HepG2 (cell line): ENCODE data around the gene EPHA2. TPM values are rescaled to one million over a fixed set of nuclear protein-coding genes. Genes with fewer than 3 reads are reported as not detected.

Source experiments
- ARID5B ChIP-seq: IDR thresholded peaks from 2 replicates; pipeline ENCODE4 v1.4.0; 2020; ENCODE audit warnings: mild to moderate bottlenecking, missing genetic modification reagents
- ELF4 ChIP-seq: sonication (generic); formaldehyde crosslinking; IDR thresholded peaks from 2 replicates; pipeline ENCODE4 v1.5.0; 2020; ENCODE audit warnings: missing genetic modification reagents, mild to moderate bottlenecking, moderate library complexity, borderline replicate concordance
- ETS1 ChIP-seq: sonication (generic); formaldehyde crosslinking; IDR thresholded peaks from 2 replicates; pipeline ENCODE4 v1.4.0; 2020; ENCODE audit warnings: missing genetic modification reagents
- MED8 ChIP-seq: sonication (generic); formaldehyde crosslinking; IDR thresholded peaks from 2 replicates; pipeline ENCODE4 v1.8.1; 2023; ENCODE audit warnings: mild to moderate bottlenecking, missing genetic modification reagents; ENCODE audit not compliant: insufficient replicate concordance
- PLRG1 ChIP-seq: fragments of 450-650 bp; conservative IDR thresholded peaks from 2 replicates; pipeline ENCODE4 v1.6.1; 2016
- PREB ChIP-seq: sonication (generic); formaldehyde crosslinking; IDR thresholded peaks from 2 replicates; pipeline ENCODE4 v1.4.0; 2020; ENCODE audit warnings: missing genetic modification reagents
- TFDP2 ChIP-seq: sonication (generic); formaldehyde crosslinking; IDR thresholded peaks from 2 replicates; pipeline ENCODE4 v1.4.0; 2020; ENCODE audit warnings: missing genetic modification reagents
- TFE3 ChIP-seq: IDR thresholded peaks from 2 replicates; pipeline ENCODE4 v1.6.1; 2016
- ZBTB4 ChIP-seq: sonication (generic); formaldehyde crosslinking; IDR thresholded peaks from 2 replicates; pipeline ENCODE4 v1.4.0; 2020; ENCODE audit warnings: missing genetic modification reagents, mild to moderate bottlenecking, borderline replicate concordance
- ZEB1 ChIP-seq: IDR thresholded peaks from 2 replicates; pipeline ENCODE4 v1.6.1; 2012; ENCODE audit warnings: mild to moderate bottlenecking, low read depth, inconsistent platforms; ENCODE audit not compliant: insufficient replicate concordance
- ZMYM3 ChIP-seq: sonication (generic); formaldehyde crosslinking; IDR thresholded peaks from 2 replicates; pipeline ENCODE4 v1.5.1; 2020; ENCODE audit warnings: mild to moderate bottlenecking, missing genetic modification reagents
- ZNF616 ChIP-seq: sonication (generic); formaldehyde crosslinking; IDR thresholded peaks from 2 replicates; pipeline ENCODE4 v1.5.0; 2020; ENCODE audit warnings: low read depth, mild to moderate bottlenecking, missing genetic modification reagents
- ZNF737 ChIP-seq: sonication (generic); formaldehyde crosslinking; IDR thresholded peaks from 2 replicates; pipeline ENCODE4 v1.5.0; 2020; ENCODE audit warnings: missing genetic modification reagents, mild to moderate bottlenecking, borderline replicate concordance
- ZNF784 ChIP-seq: sonication (generic); formaldehyde crosslinking; IDR thresholded peaks from 2 replicates; pipeline ENCODE4 v1.5.1; 2020; ENCODE audit warnings: missing genetic modification reagents, mild to moderate bottlenecking, borderline replicate concordance
- polyA plus RNA-seq, 8 experiments: library from polyadenylated mRNA; depleted of rRNA in 3 of 8; stranded (reverse) in 7 of 8; unstranded in 1 of 8; fragments of >200 nt; fragmentation: Illumina TruSeq in 4 of 8; extraction: Trizol in 4 of 8; gene quantifications; 2 replicates each; pipeline versions ENCODE4 v1.2.1 to v1.2.3, GENCODE V29; 2011 to 2016; ENCODE audit warnings: low read depth in 4 of 8, missing spikeins in 1 of 8, mixed read lengths in 1 of 8; ENCODE audit not compliant: insufficient read depth in 1 of 8
- total RNA-seq, 5 experiments: library from RNA; depleted of rRNA; stranded (reverse); fragments of >200 nt; fragmentation: Illumina TruSeq; extraction: Trizol; gene quantifications; 2 replicates each; pipeline ENCODE4 v1.2.3, GENCODE V29; 2016; ENCODE audit warnings: low read depth in 1 of 5

EPHA2 gene
- total and polyA plus RNA-seq, 2 of the 13 experiments (the other 11 are each of a cell fraction or from before 2014, with no cell fraction given), result 33.6 to 53.6 TPM

- TF ChIP-seq TFE3 (CRISPR knock-in tag) (no peak; the same call in 1 of the 2 replicates), ZMYM3 (CRISPR knock-in tag) (peak; percentile 84), ZNF784 (CRISPR knock-in tag) (no peak), ELF4 (CRISPR knock-in tag) (no peak), ZNF616 (CRISPR knock-in tag) (no peak), PREB (CRISPR knock-in tag) (no peak), MED8 (CRISPR knock-in tag) (no peak), TFDP2 (no peak), ZBTB4 (CRISPR knock-in tag) (no peak), PLRG1 (no peak), ETS1 (no peak), ZEB1 (no peak), ZNF737 (CRISPR knock-in tag) (no peak), ARID5B (CRISPR knock-in tag) (peak; percentile 75)
Observed at GRCh38 chr1:16181887-16182719, 26.2 kb upstream of the EPHA2 start (continued).
